Mesodermal cell (in vitro differentiated cells): ENCODE measurements around the gene SMURF2. TPM values are rescaled to one million over a fixed set of nuclear protein-coding genes. Genes with fewer than 3 reads are reported as not detected.

ENCODE experiments used
- H3K27ac ChIP-seq: 2 replicates; pipeline ENCODE4 v1.7.0; 2013; ENCODE audit warnings: mild to moderate bottlenecking, low read depth, low read length, moderate library complexity; ENCODE audit not compliant: severe bottlenecking
- H3K36me3 ChIP-seq: 2 replicates; pipeline ENCODE4 v1.7.1; 2013; ENCODE audit warnings: mild to moderate bottlenecking, low read length, moderate library complexity; ENCODE audit not compliant: control insufficient read depth, insufficient read depth
- H3K4me1 ChIP-seq: one replicate; pipeline ENCODE4 v1.7.1; 2013; ENCODE audit warnings: mild to moderate bottlenecking, low read length; ENCODE audit not compliant: insufficient read depth, control insufficient read depth, poor library complexity, severe bottlenecking
- H3K4me3 ChIP-seq: 2 replicates; pipeline ENCODE4 v1.7.0; 2013; ENCODE audit warnings: low read length, control low read depth, mild to moderate bottlenecking; ENCODE audit not compliant: insufficient read depth, poor library complexity, severe bottlenecking; ENCODE audit errors: extremely low read depth
- H3K9me3 ChIP-seq: 2 replicates; pipeline ENCODE4 v1.7.1; 2013; ENCODE audit warnings: mild to moderate bottlenecking, low read length, moderate library complexity; ENCODE audit not compliant: control insufficient read depth
- WGBS, 2 experiments: methylation state at CpG; one replicate each; pipeline ENCODE4 v1.1.5; 2013; ENCODE audit warnings: missing lambda C conversion rate in 2 of 2; ENCODE audit not compliant: insufficient coverage in 2 of 2; 5-methylcytosine and 5-hydroxymethylcytosine counted together
- polyA plus RNA-seq, 2 experiments: library from polyadenylated mRNA; stranded (reverse); fragments of 50-300 nt; gene quantifications; one replicate each; pipeline ENCODE4 v1.2.3, GENCODE V29; 2013

The SMURF2 gene
- polyA plus RNA-seq (2013, experiment 1 of 2) = 177 TPM
- polyA plus RNA-seq (2013, experiment 2 of 2) = 184 TPM

DNA sequence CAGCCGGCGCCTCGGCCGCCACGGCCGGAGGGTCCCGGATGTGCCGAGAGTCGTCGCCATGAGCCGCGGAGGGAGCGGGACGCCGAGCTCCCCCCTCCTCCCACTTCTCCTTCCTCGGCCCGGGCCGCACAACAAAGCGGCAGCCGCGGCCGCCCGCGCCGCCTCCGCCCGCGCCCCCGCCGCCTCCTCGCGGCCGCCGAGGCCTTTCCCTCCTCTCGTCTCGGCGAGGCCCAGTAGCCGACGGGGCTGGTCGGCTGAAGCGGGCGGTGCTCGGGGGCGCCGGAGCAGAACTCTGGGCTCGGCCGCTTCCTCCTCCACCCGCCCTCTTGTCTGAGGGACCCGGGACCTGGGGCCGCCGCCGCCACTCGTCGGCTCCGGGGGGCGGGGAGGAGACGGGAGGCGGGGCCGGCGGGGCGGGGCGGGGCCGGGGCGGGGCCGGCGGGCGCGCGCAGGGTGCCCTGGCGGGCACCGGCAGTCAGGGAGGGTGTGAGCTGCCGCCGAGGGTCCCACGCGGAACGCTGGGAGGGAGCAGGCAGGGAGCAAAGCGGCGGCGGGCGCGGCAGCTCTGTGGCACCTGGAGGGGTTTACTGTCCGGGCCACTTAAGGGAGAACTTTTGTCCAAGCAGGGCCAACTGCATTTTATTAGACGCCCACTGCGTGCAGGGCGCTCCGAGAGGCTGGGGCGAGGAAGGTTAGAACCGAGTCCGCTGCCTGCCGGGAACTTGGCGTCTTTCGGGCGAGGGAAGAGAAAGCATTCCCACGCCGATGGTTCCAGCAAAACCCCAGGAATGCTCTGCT is at the start of gene SMURF2:
Gene SMURF2, minus strand, starts transcription at position 332 of the 798 bp plus-strand sequence. CDS start 427 bp downstream, outside the sequence.
- H3K27ac ChIP-seq = peak within 1 kb of the TSS; percentile 91
- H3K4me3 ChIP-seq = peak within 1 kb of the TSS; percentile 76
- peaks cover 6% of the 10 kb centered on the region for H3K4me1 ChIP-seq
- H3K36me3 ChIP-seq = peaks cover 17% of the 10 kb centered on the region
- H3K9me3 ChIP-seq = no peaks in the 10 kb centered on the region
- 0 to 1% methylated on average over 52 of the region's 95 CpGs for WGBS, 2 experiments

DNA sequence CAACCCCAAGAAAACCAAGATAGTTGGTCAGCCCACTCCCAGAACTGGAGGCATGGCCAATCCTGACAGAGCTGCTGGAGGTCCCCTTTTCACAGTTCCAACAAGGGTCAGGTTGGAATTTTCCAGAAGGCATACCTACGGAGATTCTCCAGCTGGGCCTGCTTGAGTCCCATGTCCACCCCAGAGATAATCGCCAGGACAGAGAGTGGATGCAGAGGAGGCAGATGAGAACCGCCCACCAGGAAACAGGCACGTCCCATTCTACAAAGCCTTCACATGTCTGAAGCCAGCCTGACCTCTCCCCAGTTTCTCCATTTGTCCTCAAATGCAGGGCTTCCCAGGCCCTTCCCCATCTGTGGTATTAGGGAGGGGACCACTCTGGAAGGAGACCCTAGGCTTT is 47.4 kb upstream of the SMURF2 start:
- no peaks in the 10 kb centered on the region for H3K36me3 ChIP-seq
- WGBS, 2 experiments = 72 to 81% methylated on average over 3 to 4 of the region's 4 CpGs
- peak overlapping the region; percentile 83 for H3K27ac ChIP-seq
- H3K9me3 ChIP-seq = no peaks in the 10 kb centered on the region
- H3K4me1 ChIP-seq = peaks cover 53% of the 10 kb centered on the region
- no peak overlapping the region for H3K4me3 ChIP-seq

DNA sequence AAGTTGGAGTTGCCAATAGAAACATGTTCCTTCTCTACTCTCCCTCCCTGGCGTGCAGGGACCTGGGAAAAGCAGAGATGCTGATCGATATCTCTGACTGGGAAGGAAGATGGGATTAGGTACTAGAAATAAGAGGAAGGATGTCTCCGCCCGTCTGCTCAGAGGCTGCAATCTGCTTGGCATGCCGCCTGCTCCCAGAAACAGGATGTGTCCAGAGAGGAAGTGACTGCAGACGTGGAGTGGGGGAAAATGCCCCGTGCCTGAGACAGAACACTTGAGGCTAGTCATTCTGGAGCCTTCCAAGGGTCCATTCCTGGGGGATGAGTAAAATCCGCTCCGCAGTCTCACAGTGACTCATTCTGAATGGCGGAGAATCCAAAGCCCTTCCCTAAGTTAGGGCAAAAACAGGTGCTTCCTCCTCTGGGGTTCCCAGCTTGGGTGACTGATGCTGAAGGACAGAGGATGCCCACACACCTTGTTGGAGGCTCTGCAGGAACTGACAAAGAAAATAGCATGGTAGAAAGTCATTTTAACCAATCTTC is 45.0 kb upstream of the SMURF2 start:
- Histone ChIP-seq H3K27ac (peak overlapping the region; percentile 96), H3K36me3 (no peaks in the 10 kb centered on the region), H3K9me3 (peaks cover 8% of the 10 kb centered on the region), H3K4me1 (peaks cover 47% of the 10 kb centered on the region), H3K4me3 (no peak overlapping the region)
- 33 to 35% methylated on average over 8 of the region's 10 CpGs for WGBS, 2 experiments

DNA sequence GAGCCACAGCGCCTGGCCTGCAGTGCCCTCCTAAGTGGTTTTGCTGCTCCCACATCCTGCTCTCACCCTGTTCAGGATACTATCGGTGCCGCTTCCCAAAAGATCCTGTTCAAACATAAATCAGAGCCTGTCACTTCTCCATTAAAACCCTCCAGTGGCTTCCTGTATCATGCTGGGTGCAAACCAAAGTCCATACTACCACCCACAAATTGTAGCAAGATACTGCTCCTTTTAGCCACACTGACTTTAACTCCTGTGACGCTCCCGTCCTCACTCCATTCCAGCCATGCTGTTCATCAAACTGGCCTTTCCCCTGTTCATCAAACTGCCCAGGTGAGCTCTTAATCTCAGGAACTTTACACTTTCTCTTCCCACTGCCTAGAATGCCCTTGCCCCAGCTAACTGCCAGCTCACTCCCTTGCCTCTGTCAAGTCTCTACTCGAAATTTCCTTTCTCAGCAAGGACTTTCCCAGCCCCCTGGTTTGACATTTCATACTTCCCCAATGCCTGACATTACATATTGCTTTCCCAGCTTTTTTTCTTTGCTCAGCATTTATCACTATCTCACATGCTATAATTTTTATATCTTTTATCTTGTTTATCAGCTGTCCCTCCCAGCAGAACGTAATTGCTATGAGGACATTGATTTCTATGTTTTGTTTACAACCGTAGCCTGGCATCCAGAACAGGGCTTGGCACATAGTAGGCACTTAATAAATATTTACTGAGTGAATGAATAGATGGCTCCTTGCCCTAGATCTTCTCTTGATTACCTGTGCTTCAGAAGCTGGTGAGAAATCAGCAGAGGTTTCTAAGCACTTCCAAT is 44.3 kb upstream of the SMURF2 start:
- 78 to 79% methylated on average over 6 to 7 of the region's 8 CpGs for WGBS, 2 experiments
- Histone ChIP-seq H3K4me3 (peak overlapping the region; percentile 11), H3K4me1 (peaks cover 47% of the 10 kb centered on the region), H3K9me3 (peaks cover 8% of the 10 kb centered on the region), H3K27ac (peak overlapping the region; percentile 96), H3K36me3 (no peaks in the 10 kb centered on the region)

DNA sequence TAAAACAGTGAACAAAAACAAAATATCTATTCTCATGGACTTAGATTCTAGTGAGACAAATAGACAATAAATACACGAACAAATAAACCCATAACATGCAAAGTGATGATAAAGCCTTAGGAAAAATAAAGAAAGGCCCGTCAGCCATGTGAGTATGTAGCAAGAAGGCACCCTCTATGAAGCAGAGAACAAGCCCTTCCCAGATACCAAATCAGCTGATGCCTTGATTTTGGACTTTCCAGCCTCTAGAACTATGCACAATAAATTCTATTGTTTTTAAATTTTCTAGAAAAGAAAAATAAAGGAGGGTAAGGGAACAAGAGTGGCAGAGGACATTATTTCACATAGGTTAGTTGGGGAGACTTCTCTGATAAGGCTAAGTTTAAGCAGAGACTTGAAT is 40.7 kb upstream of the SMURF2 start:
- Histone ChIP-seq H3K4me3 (no peak overlapping the region), H3K4me1 (peaks cover 36% of the 10 kb centered on the region)
- WGBS, 2 experiments = 80 to 100% methylated on average over 1 of the region's 2 CpGs

DNA sequence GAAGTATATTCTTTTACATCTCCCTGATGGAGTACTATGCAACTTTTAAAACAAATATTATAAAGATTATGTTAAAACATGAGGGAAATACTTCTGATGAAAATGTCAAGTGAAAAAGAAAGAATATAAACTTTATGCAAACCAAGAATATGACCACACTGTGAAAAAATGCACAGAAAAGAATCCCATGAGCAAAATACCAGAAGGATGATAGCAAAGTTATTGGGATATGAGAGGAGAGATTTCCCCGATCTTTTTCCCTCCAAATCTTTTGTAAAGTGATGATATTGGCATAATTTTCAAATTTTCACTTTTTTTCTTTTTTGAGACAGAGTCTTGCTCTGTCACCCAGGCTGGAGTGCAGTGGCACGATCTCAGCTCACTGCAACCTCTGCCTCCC is 36.6 kb upstream of the SMURF2 start:
- H3K9me3 ChIP-seq = peaks cover 8% of the 10 kb centered on the region
- no peak overlapping the region for H3K27ac ChIP-seq
- WGBS, 2 experiments = 100% methylated on average over 1 of the region's 2 CpGs; no CpG with 5 or more reads in 1 of the 2 experiments
- H3K36me3 ChIP-seq = no peaks in the 10 kb centered on the region
- no peak overlapping the region for H3K4me3 ChIP-seq
- peaks cover 18% of the 10 kb centered on the region for H3K4me1 ChIP-seq

More for the DNA sequence above, 40.7 kb upstream of the SMURF2 start:
- H3K36me3 ChIP-seq = no peaks in the 10 kb centered on the region
- H3K9me3 ChIP-seq = peaks cover 8% of the 10 kb centered on the region
- no peak overlapping the region for H3K27ac ChIP-seq

DNA sequence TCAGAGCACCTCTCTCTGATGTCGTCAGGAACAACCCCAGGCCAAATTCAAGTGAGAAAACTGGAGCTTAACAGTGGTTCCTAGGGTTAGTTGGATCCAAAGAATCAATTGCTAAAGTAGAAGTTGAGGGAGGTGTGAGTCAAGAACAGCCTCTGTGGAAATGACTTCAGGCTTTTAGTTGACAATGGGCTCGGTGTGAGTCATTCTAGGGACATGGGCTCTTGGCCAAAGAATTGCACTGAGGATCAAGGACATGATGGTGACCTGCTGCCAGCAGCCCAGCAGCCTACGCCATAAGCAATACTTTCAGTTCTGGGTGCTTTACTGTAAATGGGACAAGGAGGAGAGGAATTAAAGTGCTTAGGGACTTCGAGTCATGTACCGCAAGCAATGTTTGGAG is 32.1 kb upstream of the SMURF2 start:
- Histone ChIP-seq H3K36me3 (no peaks in the 10 kb centered on the region), H3K9me3 (no peaks in the 10 kb centered on the region), H3K4me1 (peaks cover 8% of the 10 kb centered on the region), H3K4me3 (no peak overlapping the region), H3K27ac (no peak overlapping the region)
- 50 to 85% methylated on average over 1 to 5 of the region's 5 CpGs for WGBS, 2 experiments

DNA sequence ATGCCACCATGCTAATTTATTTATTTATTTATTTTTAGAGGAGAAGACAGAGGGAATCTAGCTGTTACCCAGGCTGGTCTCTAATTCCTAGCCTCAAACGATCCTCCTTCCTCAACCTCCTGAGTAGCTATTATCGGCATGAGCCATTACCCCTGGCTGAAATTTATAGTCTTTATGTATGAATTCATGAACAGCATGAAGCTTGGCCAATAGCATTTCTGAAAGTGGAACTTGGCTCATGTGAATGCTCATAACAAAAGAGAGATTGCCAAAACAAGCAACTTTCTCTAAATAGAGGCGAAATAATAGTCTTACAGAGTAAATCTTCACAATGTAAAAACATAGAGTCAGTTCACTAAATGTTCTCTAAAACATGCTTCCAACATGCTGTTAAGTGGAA is 30.1 kb upstream of the SMURF2 start:
- H3K4me3 ChIP-seq = no peak overlapping the region
- H3K4me1 ChIP-seq = peaks cover 8% of the 10 kb centered on the region
- no peaks in the 10 kb centered on the region for H3K36me3 ChIP-seq
- H3K27ac ChIP-seq = no peak overlapping the region
- H3K9me3 ChIP-seq = no peaks in the 10 kb centered on the region
- 100% methylated on average over 1 of the region's 3 CpGs; no CpG with 5 or more reads in 1 of the 2 experiments for WGBS, 2 experiments

DNA sequence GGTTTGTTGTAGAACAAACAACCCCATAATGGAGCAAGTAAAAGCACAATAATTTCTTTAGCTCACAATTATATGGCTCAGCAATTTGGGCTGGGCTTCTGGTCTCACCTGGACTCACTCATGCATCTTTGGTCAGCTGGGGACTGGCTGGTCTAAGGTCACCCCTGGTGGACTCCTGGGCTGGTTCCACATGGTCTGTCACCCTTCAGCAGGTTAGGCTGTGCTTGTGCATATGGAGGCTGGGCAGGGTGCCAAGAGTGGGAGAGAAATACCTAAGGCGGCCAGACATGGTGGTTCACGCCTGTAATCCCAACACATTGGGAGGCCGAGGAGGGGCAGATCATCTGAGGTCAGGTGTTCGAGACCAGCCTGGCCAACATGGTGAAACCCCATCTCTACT is 27.0 kb upstream of the SMURF2 start:
- no peak overlapping the region for H3K27ac ChIP-seq
- no peaks in the 10 kb centered on the region for H3K36me3 ChIP-seq
- no peak overlapping the region for H3K4me3 ChIP-seq
- WGBS, 2 experiments = 90 to 93% methylated on average over 3 of the region's 4 CpGs
- peaks cover 5% of the 10 kb centered on the region for H3K4me1 ChIP-seq
- H3K9me3 ChIP-seq = no peaks in the 10 kb centered on the region

DNA sequence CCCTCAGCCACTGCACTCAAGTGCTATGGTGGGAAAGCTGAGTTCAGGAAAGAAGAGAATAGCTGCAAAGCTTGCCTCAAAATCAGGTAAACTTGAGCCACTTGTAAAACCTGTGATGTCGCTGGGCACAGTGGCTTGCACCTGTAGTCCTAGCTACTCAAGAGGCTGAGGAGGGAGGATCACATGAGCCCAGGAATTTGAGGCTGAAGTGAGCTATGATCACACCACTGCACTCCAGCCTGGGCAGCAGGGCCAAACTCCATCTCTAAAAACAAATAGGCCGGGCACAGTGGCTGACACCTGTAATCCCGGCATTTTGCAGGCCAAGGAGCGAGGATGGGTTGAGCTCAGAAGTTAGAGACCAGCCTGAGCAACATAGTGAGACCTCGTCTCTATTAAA is 26.4 kb upstream of the SMURF2 start:
- WGBS, 2 experiments = 92 to 93% methylated on average over 5 of the region's 5 CpGs
- Histone ChIP-seq H3K36me3 (no peaks in the 10 kb centered on the region), H3K4me3 (no peak overlapping the region), H3K27ac (no peak overlapping the region), H3K9me3 (no peaks in the 10 kb centered on the region), H3K4me1 (peaks cover 5% of the 10 kb centered on the region)
